ENCODE results near the gene PEX11G.

GRCh38 chr19:7476777-7477494 is 11.9 kb downstream of the PEX11G start:
- TF ChIP-seq CTCF (IDR thresholded peaks at IDR 0.05) (no peak), EP300 (IDR thresholded peaks at IDR 0.05) (no peak)
